HUES64 (cell line): ENCODE data around the gene PDE3B.
A peak's percentile ranks its signal among the peaks of the same experiment; 100 is the strongest.

ENCODE experiments used
- H3K27ac ChIP-seq: 2 replicates; pipeline ENCODE4 v1.7.0; 2013; ENCODE audit warnings: low read depth, low read length, inconsistent platforms
- H3K27me3 ChIP-seq: 2 replicates; pipeline ENCODE4 v1.6.1; 2013; ENCODE audit warnings: mild to moderate bottlenecking, low read length; ENCODE audit not compliant: insufficient read depth
- H3K36me3 ChIP-seq: 2 replicates; pipeline ENCODE4 v1.6.1; 2013; ENCODE audit warnings: mild to moderate bottlenecking, low read length; ENCODE audit not compliant: insufficient read depth
- H3K4me1 ChIP-seq: 2 replicates; pipeline ENCODE4 v1.6.1; 2013; ENCODE audit warnings: mild to moderate bottlenecking, low read length, moderate library complexity; ENCODE audit not compliant: insufficient read depth
- H3K4me3 ChIP-seq: 2 replicates; pipeline ENCODE4 v1.5.1; 2013; ENCODE audit warnings: mild to moderate bottlenecking, low read length, moderate library complexity
- H3K9ac ChIP-seq: 2 replicates; pipeline ENCODE4 v1.6.1; 2013; ENCODE audit warnings: mild to moderate bottlenecking, low read depth, low read length
- H3K9me3 ChIP-seq: 2 replicates; pipeline ENCODE4 v1.6.1; 2013; ENCODE audit warnings: low read depth, low read length; ENCODE audit not compliant: insufficient read depth
- WGBS: fragments of 150-250, 120-280 bp; methylation state at CpG from one replicate; pipeline ENCODE4 v1.1.7; 2013; ENCODE audit warnings: missing lambda C conversion rate; 5-methylcytosine and 5-hydroxymethylcytosine counted together

The PDE3B gene

GRCh38 chr11:14892577-14892976 lies 249.0 kb downstream of the PDE3B start:
- H3K36me3 ChIP-seq: no peaks in the 10 kb centered on the region
- no peak overlapping the region for H3K9ac ChIP-seq
- peaks cover 19% of the 10 kb centered on the region for H3K27me3 ChIP-seq
- no peaks in the 10 kb centered on the region; the same call in 1 of the 2 replicates for H3K4me1 ChIP-seq
- H3K4me3 ChIP-seq: peak overlapping the region; percentile 76
- no peak overlapping the region for H3K27ac ChIP-seq
- H3K9me3 ChIP-seq: no peaks in the 10 kb centered on the region
- WGBS: 92% methylated on average over 2 of the region's 2 CpGs

GRCh38 chr11:14894657-14895598 lies 251.3 kb downstream of the PDE3B start:
- 85% methylated on average over 5 of the region's 5 CpGs for WGBS

GRCh38 chr11:14898355-14898754 lies 254.8 kb downstream of the PDE3B start:
- 100% methylated on average over 2 of the region's 3 CpGs for WGBS
- Histone ChIP-seq H3K27ac (no peak overlapping the region), H3K27me3 (peaks cover 4% of the 10 kb centered on the region; the same call in 1 of the 2 replicates), H3K4me1 (no peaks in the 10 kb centered on the region; the same call in 1 of the 2 replicates), H3K9me3 (no peaks in the 10 kb centered on the region), H3K4me3 (no peak overlapping the region), H3K9ac (no peak overlapping the region), H3K36me3 (no peaks in the 10 kb centered on the region)

More at GRCh38 chr11:14894657-14895598, 251.3 kb downstream of the PDE3B start:
- peaks cover 19% of the 10 kb centered on the region for H3K27me3 ChIP-seq
- H3K9ac ChIP-seq: no peak overlapping the region
- H3K4me1 ChIP-seq: no peaks in the 10 kb centered on the region; the same call in 1 of the 2 replicates
- H3K9me3 ChIP-seq: no peaks in the 10 kb centered on the region
- no peak overlapping the region for H3K27ac ChIP-seq
- no peak overlapping the region for H3K4me3 ChIP-seq
- no peaks in the 10 kb centered on the region for H3K36me3 ChIP-seq

DNA sequence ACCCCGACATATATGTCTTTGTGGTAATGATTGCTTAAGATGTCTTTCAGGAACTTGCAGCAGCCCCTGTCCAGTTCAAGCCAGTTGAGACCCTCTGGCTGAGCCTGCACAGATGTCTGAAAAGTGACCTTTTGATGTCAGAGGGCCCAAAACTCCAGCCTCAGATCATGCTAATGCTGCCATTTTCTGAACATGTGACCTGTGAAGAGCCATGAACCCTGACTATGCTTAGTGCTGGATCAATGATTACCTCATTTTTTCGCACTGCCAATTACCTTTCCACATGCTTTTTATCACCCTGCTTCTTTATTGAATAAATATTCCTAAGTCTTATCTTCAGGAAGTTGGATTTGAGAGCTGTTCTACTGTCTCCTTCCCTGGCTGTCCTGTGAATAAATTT lies 255.3 kb downstream of the PDE3B start:
- WGBS: 89% methylated on average over 2 of the region's 2 CpGs
- no peak overlapping the region for H3K4me3 ChIP-seq
- no peaks in the 10 kb centered on the region; the same call in 1 of the 2 replicates for H3K4me1 ChIP-seq

GRCh38 chr11:14902650-14903350 lies 259.2 kb downstream of the PDE3B start:
- H3K36me3 ChIP-seq: no peaks in the 10 kb centered on the region
- no peaks in the 10 kb centered on the region for H3K9me3 ChIP-seq
- H3K27ac ChIP-seq: no peak overlapping the region
- no peaks in the 10 kb centered on the region for H3K27me3 ChIP-seq
- H3K4me3 ChIP-seq: no peak overlapping the region
- H3K4me1 ChIP-seq: no peaks in the 10 kb centered on the region
- WGBS: 69% methylated on average over 1 of the region's 1 CpG
- no peak overlapping the region for H3K9ac ChIP-seq

More for the DNA sequence above, 255.3 kb downstream of the PDE3B start:
- Histone ChIP-seq H3K9me3 (no peaks in the 10 kb centered on the region), H3K9ac (no peak overlapping the region), H3K36me3 (no peaks in the 10 kb centered on the region), H3K27me3 (no peaks in the 10 kb centered on the region), H3K27ac (no peak overlapping the region)

- Histone ChIP-seq H3K4me3 (peak overlapping the region; percentile 59), H3K36me3 (no peaks in the 10 kb centered on the region), H3K4me1 (no peaks in the 10 kb centered on the region), H3K9ac (peak overlapping the region; percentile 10), H3K27me3 (no peaks in the 10 kb centered on the region), H3K9me3 (no peaks in the 10 kb centered on the region), H3K27ac (no peak overlapping the region)
- WGBS: 95% methylated on average over 26 of the region's 26 CpGs
Measured at GRCh38 chr11:14904745-14905103, 261.1 kb downstream of the PDE3B start.

GRCh38 chr11:14905104-14906033 lies 261.8 kb downstream of the PDE3B start:
- no peaks in the 10 kb centered on the region for H3K9me3 ChIP-seq
- no peak overlapping the region for H3K27ac ChIP-seq
- no peaks in the 10 kb centered on the region for H3K4me1 ChIP-seq
- H3K9ac ChIP-seq: peak overlapping the region; percentile 10
- no peaks in the 10 kb centered on the region for H3K36me3 ChIP-seq
- H3K4me3 ChIP-seq: peak overlapping the region; percentile 59
- no peaks in the 10 kb centered on the region for H3K27me3 ChIP-seq
- WGBS: 96% methylated on average over 58 of the region's 58 CpGs

DNA sequence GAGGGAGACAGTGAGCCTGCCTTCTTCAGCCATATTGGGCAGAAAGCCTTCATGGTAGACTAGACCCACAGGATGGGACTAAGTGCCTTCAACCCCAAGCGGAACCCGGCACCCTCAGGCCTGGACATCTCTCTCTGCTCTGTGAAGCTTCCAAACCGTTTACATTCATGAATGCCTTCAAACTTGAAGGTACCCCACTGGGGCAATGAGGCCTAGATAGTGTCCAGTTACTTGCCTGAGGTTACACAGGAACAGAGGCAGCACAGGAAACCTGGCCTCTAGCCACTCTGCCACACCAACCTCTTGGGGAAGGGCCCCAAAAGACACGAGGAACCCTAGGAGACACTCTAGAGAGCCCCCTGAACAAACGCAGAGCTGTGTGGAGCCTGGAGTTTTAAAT lies 263.0 kb downstream of the PDE3B start:
- Histone ChIP-seq H3K4me3 (no peak overlapping the region), H3K36me3 (no peaks in the 10 kb centered on the region), H3K27me3 (no peaks in the 10 kb centered on the region), H3K27ac (no peak overlapping the region), H3K9me3 (no peaks in the 10 kb centered on the region), H3K9ac (no peak overlapping the region), H3K4me1 (no peaks in the 10 kb centered on the region)
- WGBS: 89% methylated on average over 5 of the region's 5 CpGs

DNA sequence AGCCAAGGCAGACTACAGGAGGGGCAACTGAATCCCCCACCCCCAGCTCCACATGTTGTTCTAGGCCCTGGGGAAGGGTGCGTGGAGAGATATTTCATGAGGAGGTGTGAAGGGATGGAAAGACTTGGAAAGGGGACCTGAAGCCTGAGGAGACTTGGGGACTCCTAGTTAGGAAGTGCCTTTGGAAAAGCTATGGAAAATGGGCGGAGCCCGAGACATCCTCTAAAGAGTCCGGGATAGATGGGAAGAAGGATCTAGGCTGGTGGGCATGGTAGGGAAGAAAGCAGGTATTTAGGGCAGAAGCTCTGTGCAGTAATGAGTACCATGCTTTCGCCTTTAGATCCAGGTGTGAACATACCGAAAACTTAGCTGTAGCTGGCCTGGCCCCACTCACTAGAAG lies 263.4 kb downstream of the PDE3B start:
- no peak overlapping the region for H3K9ac ChIP-seq
- no peaks in the 10 kb centered on the region for H3K4me1 ChIP-seq
- H3K36me3 ChIP-seq: no peaks in the 10 kb centered on the region
- no peak overlapping the region for H3K27ac ChIP-seq
- H3K27me3 ChIP-seq: no peaks in the 10 kb centered on the region
- WGBS: 91% methylated on average over 6 of the region's 6 CpGs
- H3K4me3 ChIP-seq: no peak overlapping the region
- H3K9me3 ChIP-seq: no peaks in the 10 kb centered on the region

DNA sequence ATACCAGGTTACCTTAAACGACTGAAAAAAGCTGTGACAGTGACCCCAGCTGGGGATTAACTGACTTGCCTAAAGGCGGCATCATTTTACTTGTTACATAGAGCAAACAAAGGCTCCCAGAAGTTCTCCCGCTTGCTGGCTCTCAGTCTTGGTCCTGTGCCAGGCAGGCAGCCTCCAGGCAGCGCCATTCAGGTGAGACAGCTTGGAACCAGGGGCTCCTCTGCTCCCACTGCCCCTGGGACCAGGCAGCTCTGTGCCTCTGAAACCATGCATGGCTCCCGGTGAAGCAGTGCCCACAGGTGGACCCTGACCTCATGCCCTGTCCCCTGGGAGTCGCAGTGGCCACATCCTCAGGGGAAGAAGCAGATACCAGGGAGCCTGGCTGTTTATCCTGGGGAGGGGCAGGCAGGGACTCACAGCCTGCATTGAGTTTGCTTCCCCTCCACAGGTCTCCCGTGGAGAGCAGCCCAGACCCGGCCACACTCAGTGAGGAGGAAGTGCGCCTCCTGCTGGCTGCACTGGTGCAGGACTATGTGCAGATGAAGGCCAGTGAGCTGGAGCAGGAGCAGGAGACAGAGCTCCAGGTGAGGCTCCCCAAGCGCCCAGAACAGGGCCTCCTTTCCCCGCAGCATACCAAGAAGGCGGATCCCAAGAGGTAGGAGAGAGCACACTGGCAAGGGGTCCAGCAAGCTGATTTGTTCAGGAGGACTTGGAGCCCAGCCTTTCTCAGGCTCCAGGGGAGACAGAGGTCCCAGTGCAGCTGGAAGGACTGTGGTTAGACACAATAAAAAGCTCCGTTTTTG lies 264.0 kb downstream of the PDE3B start:
- Histone ChIP-seq H3K4me1 (no peaks in the 10 kb centered on the region), H3K9me3 (no peaks in the 10 kb centered on the region)
- WGBS: 52% methylated on average over 13 of the region's 13 CpGs

More for the DNA sequence above, 264.0 kb downstream of the PDE3B start:
- H3K9ac ChIP-seq: no peak overlapping the region
- no peak overlapping the region for H3K4me3 ChIP-seq
- no peaks in the 10 kb centered on the region for H3K36me3 ChIP-seq
- H3K27me3 ChIP-seq: no peaks in the 10 kb centered on the region
- no peak overlapping the region for H3K27ac ChIP-seq
